Hepatocyte (in vitro differentiated cells): ENCODE data around the gene LRRC38.

Experiments used
- CTCF ChIP-seq: fragments of 200-600 bp; sonication (generic); IDR thresholded peaks from 2 replicates; pipeline ENCODE4 v1.5.1; 2016; ENCODE audit warnings: antibody characterized with exemption, mild to moderate bottlenecking; ENCODE audit not compliant: poor library complexity
- EZH2phosphoT487 ChIP-seq: fragments of 200-600 bp; sonication (generic); IDR thresholded peaks from one replicate; pipeline ENCODE4 v1.6.1; 2018; ENCODE audit warnings: antibody characterized with exemption, mild to moderate bottlenecking, low read depth, moderate library complexity; ENCODE audit not compliant: unreplicated experiment, severe bottlenecking

GRCh38 chr1:13540866-13541265, 27.1 kb upstream of the LRRC38 start:
- TF ChIP-seq CTCF (no peak), EZH2phosphoT487 (no peak)
